Neural cell (in vitro differentiated cells): Measurements from ENCODE around the gene PDGFA. TPM values are rescaled to one million over a fixed set of nuclear protein-coding genes. Genes with fewer than 3 reads are reported as not detected.

ENCODE experiments used
- H2AFZ ChIP-seq: fragments of 200-600, 300-800 bp; sonication (generic), shearing (Covaris generic); 2 replicates; pipeline ENCODE4 v1.6.0; 2014; ENCODE audit warnings: low read depth, mild to moderate bottlenecking, antibody characterized with exemption, low read length, moderate library complexity
- H3F3A ChIP-seq: fragments of 200-600 bp; shearing (Covaris generic); 2 replicates; pipeline ENCODE4 v1.6.1; 2016; ENCODE audit warnings: mild to moderate bottlenecking, moderate library complexity, mixed read lengths, antibody characterized with exemption, low read length; ENCODE audit not compliant: insufficient read depth, poor library complexity, severe bottlenecking
- H3K27ac ChIP-seq: fragments of 200-600, 300-800 bp; sonication (generic), shearing (Covaris generic); 2 replicates; pipeline ENCODE4 v1.5.1; 2014; ENCODE audit warnings: mild to moderate bottlenecking, low read length, moderate library complexity
- H3K27me3 ChIP-seq: fragments of 300-800, 200-600 bp; sonication (generic), shearing (Covaris generic); 2 replicates; pipeline ENCODE4 v1.6.0; 2014; ENCODE audit warnings: mild to moderate bottlenecking, low read depth, low read length, moderate library complexity; ENCODE audit not compliant: insufficient read depth
- H3K36me3 ChIP-seq: fragments of 300-800, 200-600 bp; sonication (generic), shearing (Covaris generic); 2 replicates; pipeline ENCODE4 v1.5.1; 2014; ENCODE audit warnings: mild to moderate bottlenecking, antibody characterized with exemption, low read length, moderate library complexity; ENCODE audit not compliant: insufficient read depth
- H3K4me2 ChIP-seq: fragments of 300-800, 200-600 bp; sonication (generic), shearing (Covaris generic); 2 replicates; pipeline ENCODE4 v1.6.0; 2014; ENCODE audit warnings: mild to moderate bottlenecking, low read length
- H3K4me3 ChIP-seq: fragments of 300-800, 200-600 bp; sonication (generic), shearing (Covaris generic); 2 replicates; pipeline ENCODE4 v1.5.1; 2014; ENCODE audit warnings: mild to moderate bottlenecking, low read length, moderate library complexity
- H3K79me2 ChIP-seq: fragments of 200-600 bp; shearing (Covaris generic); replicated peaks from 2 replicates; pipeline ENCODE4 v1.6.0; 2014; ENCODE audit warnings: mild to moderate bottlenecking, low read length, moderate library complexity; ENCODE audit not compliant: insufficient read depth
- H3K9ac ChIP-seq: fragments of 300-800, 200-600 bp; sonication (generic), shearing (Covaris generic); 2 replicates; pipeline ENCODE4 v1.6.1; 2016; ENCODE audit warnings: mild to moderate bottlenecking, low read length, mixed read lengths
- H3K9me2 ChIP-seq: fragments of 200-600 bp; shearing (Covaris generic); 2 replicates; pipeline ENCODE4 v1.6.1; 2016; ENCODE audit warnings: mild to moderate bottlenecking, low read length, mixed read lengths; ENCODE audit not compliant: insufficient read depth
- H3K9me3 ChIP-seq: fragments of 200-600, 300-800 bp; sonication (generic), shearing (Covaris generic); 2 replicates; pipeline ENCODE4 v1.6.1; 2016; ENCODE audit warnings: mild to moderate bottlenecking, mixed run types, low read length, moderate library complexity, mixed read lengths
- H4K20me1 ChIP-seq: fragments of 200-600 bp; shearing (Covaris generic); 2 replicates; pipeline ENCODE4 v1.6.1; 2016; ENCODE audit warnings: mild to moderate bottlenecking, mixed run types; ENCODE audit not compliant: insufficient read depth
- EZH2 ChIP-seq: fragments of 200-600, 300-800 bp; shearing (Covaris generic), sonication (generic); IDR thresholded peaks from 2 replicates; pipeline ENCODE4 v1.6.1; 2014; ENCODE audit warnings: antibody characterized with exemption, low read length, borderline replicate concordance, mild to moderate bottlenecking; ENCODE audit not compliant: insufficient read depth, poor library complexity, severe bottlenecking
- MXI1 ChIP-seq: fragments of 450-650 bp; conservative IDR thresholded peaks from 2 replicates; pipeline ENCODE4 v1.6.1; 2014; ENCODE audit warnings: antibody characterized with exemption, mild to moderate bottlenecking; ENCODE audit not compliant: poor library complexity, severe bottlenecking
- RAD21 ChIP-seq: fragments of 450-650 bp; conservative IDR thresholded peaks from 2 replicates; pipeline ENCODE4 v1.6.1; 2014; ENCODE audit warnings: antibody characterized with exemption, mild to moderate bottlenecking, moderate library complexity
- TAF1 ChIP-seq: IDR thresholded peaks from 2 replicates; pipeline ENCODE4 v1.6.1; 2012; ENCODE audit warnings: low read depth
- polyA plus RNA-seq: library from polyadenylated mRNA; depleted of rRNA; stranded (reverse); fragments of >200 nt; gene quantifications from 2 replicates; pipeline ENCODE4 v1.2.3, GENCODE V29; 2014
- TF ChIP-seq, protein P1 (sequence below): fragments of 450-650 bp; IDR thresholded peaks from 2 replicates; pipeline ENCODE4 v1.5.1; 2014; ENCODE audit warnings: antibody characterized with exemption, mild to moderate bottlenecking, moderate library complexity; ENCODE audit not compliant: poor library complexity, severe bottlenecking

The PDGFA gene
- polyA plus RNA-seq, 1 donor from 2014 or later, result 4.1 TPM

DNA sequence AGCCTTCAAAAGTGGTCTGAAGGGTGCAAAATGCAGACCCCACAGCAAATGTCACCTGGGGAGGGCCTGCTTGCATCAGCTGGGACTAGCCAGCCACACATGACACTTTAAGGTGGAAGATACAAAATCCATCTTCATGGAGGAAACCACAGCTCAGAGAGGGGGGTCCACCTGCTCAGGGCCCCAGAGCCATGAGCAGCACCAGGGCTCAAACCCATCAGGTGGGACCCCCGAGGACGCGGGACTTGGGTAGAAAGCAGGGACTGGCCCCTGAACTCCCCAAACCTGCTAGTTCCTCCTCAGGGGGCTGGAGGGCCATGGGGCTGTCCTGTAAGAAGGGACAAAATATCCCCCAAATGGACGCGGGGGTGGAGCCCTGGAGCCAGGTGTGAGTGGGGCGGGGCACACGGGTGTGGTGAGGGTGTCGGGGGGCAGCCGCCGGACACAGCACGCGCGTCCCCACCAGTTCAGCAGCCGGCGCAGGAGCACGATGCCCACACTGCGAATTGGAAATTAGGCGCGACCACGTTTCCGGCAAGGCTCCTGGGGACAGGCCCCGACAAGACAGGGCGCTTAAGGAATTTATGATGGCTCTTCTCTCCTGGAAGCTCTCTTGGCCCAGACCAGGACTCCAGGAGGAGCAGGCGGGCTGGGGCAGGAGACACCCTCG, 8.0 kb downstream of the PDGFA start:
- Histone ChIP-seq H3K36me3 (no peaks in the 10 kb centered on the region), H3K4me2 (no peak overlapping the region), H3K27me3 (peaks cover 24% of the 10 kb centered on the region), H3K9me2 (no peaks in the 10 kb centered on the region), H3K9me3 (no peaks in the 10 kb centered on the region), H3K27ac (no peak overlapping the region), H4K20me1 (no peaks in the 10 kb centered on the region), H3F3A (no peaks in the 10 kb centered on the region), H3K4me3 (no peak overlapping the region), H3K9ac (no peak overlapping the region), H2AFZ (no peak overlapping the region), H3K79me2 (no peaks in the 10 kb centered on the region)
- no peak for TF ChIP-seq RAD21
- no peak for TF ChIP-seq TAF1
- no peak for TF ChIP-seq MXI1
- TF ChIP-seq, protein P1, sequence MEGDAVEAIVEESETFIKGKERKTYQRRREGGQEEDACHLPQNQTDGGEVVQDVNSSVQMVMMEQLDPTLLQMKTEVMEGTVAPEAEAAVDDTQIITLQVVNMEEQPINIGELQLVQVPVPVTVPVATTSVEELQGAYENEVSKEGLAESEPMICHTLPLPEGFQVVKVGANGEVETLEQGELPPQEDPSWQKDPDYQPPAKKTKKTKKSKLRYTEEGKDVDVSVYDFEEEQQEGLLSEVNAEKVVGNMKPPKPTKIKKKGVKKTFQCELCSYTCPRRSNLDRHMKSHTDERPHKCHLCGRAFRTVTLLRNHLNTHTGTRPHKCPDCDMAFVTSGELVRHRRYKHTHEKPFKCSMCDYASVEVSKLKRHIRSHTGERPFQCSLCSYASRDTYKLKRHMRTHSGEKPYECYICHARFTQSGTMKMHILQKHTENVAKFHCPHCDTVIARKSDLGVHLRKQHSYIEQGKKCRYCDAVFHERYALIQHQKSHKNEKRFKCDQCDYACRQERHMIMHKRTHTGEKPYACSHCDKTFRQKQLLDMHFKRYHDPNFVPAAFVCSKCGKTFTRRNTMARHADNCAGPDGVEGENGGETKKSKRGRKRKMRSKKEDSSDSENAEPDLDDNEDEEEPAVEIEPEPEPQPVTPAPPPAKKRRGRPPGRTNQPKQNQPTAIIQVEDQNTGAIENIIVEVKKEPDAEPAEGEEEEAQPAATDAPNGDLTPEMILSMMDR, result no peak

DNA sequence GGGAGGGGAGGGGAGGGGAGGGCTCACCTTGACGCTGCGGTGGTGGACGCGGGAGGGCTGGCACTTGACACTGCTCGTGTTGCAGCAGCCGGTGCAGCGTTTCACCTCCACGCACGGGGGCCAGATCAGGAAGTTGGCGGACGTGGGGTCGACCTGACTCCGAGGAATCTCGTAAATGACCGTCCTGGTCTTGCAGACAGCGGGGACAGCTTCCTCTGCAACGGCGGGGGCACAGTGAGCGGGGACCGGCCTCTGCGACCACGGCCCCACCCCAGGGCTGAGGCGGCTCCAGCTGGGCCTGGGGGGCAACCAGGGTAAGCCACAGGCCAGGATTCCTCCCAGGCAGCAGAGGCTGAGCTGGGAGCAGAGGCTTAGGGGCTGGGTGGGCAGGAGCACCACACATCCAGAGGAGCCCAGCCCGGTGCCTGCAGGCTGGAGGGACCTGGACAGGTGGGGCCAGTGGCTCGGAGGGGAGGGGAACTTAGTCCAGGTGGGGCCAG, 8.8 kb downstream of the PDGFA start:
- H3K9me2 ChIP-seq, result no peaks in the 10 kb centered on the region
- H4K20me1 ChIP-seq, result no peaks in the 10 kb centered on the region
- TF ChIP-seq, protein P1, result no peak
- H3K79me2 ChIP-seq, result no peaks in the 10 kb centered on the region
- H3K27me3 ChIP-seq, result peaks cover 17% of the 10 kb centered on the region
- H3K27ac ChIP-seq, result no peak overlapping the region
- H2AFZ ChIP-seq, result no peak overlapping the region
- H3K4me3 ChIP-seq, result no peak overlapping the region
- no peaks in the 10 kb centered on the region for H3F3A ChIP-seq
- no peak overlapping the region for H3K9ac ChIP-seq
- no peak overlapping the region for H3K4me2 ChIP-seq
- H3K9me3 ChIP-seq, result no peaks in the 10 kb centered on the region
- no peaks in the 10 kb centered on the region for H3K36me3 ChIP-seq

DNA sequence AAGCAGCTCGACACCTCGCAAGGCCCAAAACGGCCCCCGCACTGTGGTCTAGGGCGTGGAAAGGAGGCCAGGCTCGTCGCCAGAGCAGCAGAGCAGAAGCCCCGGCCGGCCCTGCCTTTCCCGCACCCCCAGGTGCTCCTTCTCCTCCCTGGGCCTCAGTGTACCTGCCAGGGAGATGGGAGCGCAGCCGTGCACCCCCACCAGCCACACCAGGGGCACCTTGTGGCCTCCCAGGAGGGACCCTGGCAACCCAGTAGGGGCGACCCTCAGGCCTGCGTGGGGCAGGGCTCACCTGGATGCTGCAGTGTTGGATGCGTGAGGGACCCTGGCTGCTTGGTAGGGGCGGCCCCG, 9.5 kb downstream of the PDGFA start:
- H4K20me1 ChIP-seq, result no peaks in the 10 kb centered on the region
- no peak overlapping the region for H3K4me2 ChIP-seq
- no peak for TF ChIP-seq EZH2
- no peaks in the 10 kb centered on the region for H3K36me3 ChIP-seq
- no peaks in the 10 kb centered on the region for H3F3A ChIP-seq
- H3K4me3 ChIP-seq, result no peak overlapping the region
- H3K9me3 ChIP-seq, result no peaks in the 10 kb centered on the region
- H3K27me3 ChIP-seq, result peaks cover 9% of the 10 kb centered on the region
- no peak overlapping the region for H3K9ac ChIP-seq
- H3K27ac ChIP-seq, result no peak overlapping the region
- no peaks in the 10 kb centered on the region for H3K9me2 ChIP-seq
- H2AFZ ChIP-seq, result no peak overlapping the region
- H3K79me2 ChIP-seq, result no peaks in the 10 kb centered on the region
